Effector CD4-positive, alpha-beta T cell (primary cell): ENCODE data around the gene MOSMO.
A peak's percentile ranks its signal among the peaks of the same experiment; 100 is the strongest.
"Not testable (repeated sequence)": the region's sequence is repeated elsewhere in the genome, so short reads cannot be mapped to it uniquely, and the experiment has no call there.

ENCODE experiments used
- DNase-seq: peaks from one replicate; pipeline ENCODE4 v3.0.0-alpha.2; 2020
- total RNA-seq: gene quantifications from one replicate; lab custom pipeline; 2026; lab: John Stamatoyannopoulos, UW

Gene MOSMO
- 15.8 reads per million, percentile 41 among the genes with 10 or more reads in this experiment for total RNA-seq

DNA sequence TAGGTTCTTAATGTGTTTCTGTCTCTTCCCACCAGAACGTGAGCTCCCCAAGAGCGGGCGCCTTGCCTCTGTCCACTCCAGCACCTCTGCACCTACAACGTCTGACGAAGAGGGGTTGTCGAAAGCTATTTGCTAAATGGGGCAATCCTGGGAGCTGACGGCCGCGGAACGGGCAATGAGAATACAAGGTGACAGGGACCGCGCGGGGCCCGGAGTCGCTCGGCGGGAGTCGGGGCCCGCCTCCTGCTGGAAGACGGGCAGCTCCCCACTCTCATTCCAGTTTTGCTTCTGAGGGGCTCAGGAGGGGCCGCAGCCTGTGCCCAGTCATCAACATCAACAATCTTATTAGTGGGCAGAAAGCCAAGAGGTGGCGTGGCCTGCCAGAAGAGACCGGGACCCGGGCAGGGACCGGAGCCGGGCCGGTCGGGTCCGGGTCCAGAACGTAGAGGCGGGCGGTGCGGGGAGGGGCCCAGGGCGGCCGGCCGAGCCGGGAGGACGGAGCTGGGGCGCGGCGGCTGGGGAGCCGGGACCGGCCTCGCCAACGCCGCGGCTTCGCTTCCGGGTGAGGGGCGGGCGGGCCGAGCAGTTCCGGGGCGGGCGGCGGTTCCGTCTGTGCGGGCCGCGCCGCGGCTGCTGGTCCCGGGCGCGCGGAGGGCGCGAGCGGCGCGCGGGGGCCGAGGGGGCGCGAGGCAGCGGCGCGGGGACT lies at the start of gene MOSMO:
TSS of gene MOSMO (plus strand) at position 603 of the 706 bp plus-strand sequence. CDS start 191 bp downstream, outside the sequence.
- DNase-seq: peak; percentile 62

- DNase-seq: no peak
These were observed 48.9 kb upstream of the MOSMO start for GRCh38 chr16:21959050-21959449.

DNA sequence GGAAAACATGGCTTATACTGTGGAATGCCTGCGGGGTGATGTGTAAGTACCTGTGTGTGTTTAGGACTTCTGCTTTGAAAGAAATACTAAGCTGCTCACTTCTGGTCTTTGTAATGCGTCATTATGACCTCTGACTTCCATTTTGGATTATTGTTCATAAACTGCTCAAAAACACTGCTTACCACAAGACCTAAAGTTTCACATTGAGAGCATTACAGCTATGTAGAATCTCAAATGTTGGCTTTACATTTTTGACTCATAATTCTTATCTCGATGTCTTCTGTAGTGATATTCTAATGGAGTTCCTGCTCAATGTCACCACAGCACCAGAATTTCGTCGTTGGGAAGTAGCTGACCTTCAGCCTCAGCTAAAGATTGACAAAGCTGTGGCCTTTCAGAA lies 45.4 kb upstream of the MOSMO start:
- no peak for DNase-seq

DNA sequence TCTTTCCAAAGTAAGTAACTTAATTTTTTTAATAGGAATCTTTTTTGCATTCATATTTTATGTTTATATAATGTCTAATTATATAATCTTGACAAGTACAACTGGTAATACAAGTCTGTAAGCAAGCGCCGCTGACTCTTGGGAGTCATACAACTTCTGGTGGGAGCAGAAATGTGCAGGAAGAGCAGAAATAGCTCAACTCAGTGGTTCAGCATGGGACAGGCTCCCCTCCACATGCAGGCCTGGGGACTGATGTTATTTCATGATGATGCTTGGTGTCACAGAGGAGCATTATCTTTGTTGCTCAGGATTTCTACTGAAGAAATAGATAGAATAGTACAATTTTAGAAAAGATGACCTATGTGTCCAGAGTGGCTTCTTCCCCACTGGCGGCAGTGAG lies 44.0 kb upstream of the MOSMO start:
- DNase-seq: no peak

GRCh38 chr16:21964353-21964752 lies 43.6 kb upstream of the MOSMO start:
- DNase-seq: no peak

DNA sequence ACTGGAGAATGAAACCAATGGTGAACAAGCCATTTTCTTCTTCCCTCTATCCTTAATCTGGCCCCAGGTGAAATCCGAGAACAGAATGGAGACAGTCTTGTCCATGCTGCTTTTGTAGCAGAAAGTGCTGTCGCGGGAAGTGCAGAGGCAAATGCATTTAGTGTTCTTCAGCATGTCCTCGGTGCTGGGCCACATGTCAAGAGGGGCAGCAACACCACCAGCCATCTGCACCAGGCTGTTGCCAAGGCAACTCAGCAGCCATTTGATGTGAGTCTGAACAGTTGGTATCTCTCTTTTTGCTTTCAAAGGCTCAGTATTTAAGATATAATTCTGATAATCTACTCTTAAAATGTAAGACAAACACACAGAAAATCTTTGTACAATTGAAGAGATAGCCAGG lies 36.1 kb upstream of the MOSMO start:
- no peak for DNase-seq

- no peak for DNase-seq
These were observed 34.0 kb upstream of the MOSMO start for GRCh38 chr16:21973945-21974344.

DNA sequence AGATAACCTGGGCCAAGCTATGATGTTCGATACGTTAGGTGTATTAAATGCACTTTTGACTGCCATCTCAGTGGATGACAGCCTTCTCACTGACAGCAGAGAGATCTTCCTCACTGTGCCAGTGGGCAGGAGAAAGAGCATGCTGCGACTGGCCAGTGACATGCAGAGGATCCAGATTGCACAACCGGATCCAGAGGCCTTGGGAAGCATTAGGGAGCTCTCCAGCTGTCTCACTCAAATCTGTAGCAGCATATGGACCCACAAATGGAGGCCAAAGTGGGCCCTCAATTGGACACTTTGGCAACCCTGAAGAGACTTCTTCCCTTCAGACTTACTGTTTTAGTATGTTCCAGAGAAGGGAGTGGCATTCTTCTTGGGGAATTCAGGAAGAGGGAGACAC lies 27.9 kb upstream of the MOSMO start:
- DNase-seq: no peak

GRCh38 chr16:21982108-21982507 lies 25.8 kb upstream of the MOSMO start:
- no peak for DNase-seq

GRCh38 chr16:21984062-21984461 lies 23.8 kb upstream of the MOSMO start:
- no peak for DNase-seq

GRCh38 chr16:21985524-21985923 lies 22.4 kb upstream of the MOSMO start:
- no peak for DNase-seq

GRCh38 chr16:21986692-21987246 lies 21.1 kb upstream of the MOSMO start:
- DNase-seq: no peak

DNA sequence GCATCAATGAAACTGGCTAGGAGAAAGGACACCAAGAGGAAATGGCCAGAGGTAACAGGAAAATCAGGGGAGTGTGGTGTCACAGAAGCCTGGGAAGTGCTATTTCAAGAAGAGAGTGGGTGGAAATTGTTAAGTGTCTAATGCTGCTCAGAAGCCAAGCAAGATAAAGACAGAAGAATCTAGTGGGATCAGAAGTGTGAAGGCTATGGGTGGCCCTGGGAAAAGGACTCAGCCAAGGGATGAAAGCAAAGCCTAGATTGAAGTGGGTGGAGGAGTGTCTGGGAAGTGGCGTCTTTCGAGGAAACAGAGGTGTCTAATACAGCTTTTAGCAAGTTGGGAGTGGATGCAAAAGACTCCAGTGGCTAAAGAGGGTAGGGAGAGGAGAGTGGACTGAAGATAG lies 20.4 kb upstream of the MOSMO start:
- no peak for DNase-seq

DNA sequence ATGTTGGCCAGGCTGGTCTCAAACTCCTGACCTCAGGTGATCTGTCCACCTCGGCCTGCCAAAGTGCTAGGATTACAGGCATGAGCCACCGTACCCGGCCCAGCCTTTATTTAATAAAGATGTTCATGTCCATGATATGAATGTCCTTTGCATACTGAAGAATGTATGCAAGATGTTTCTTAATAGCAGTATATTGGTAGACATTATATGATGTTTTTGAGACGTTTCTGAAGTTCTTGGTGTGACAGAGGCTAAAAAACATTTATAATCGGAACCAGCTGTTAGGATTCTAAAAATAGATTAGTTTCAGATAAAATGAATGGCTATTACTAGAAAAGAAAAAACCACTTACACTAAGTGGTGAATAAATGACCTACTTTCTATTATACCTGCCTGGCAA lies 18.8 kb upstream of the MOSMO start:
- no peak for DNase-seq

DNA sequence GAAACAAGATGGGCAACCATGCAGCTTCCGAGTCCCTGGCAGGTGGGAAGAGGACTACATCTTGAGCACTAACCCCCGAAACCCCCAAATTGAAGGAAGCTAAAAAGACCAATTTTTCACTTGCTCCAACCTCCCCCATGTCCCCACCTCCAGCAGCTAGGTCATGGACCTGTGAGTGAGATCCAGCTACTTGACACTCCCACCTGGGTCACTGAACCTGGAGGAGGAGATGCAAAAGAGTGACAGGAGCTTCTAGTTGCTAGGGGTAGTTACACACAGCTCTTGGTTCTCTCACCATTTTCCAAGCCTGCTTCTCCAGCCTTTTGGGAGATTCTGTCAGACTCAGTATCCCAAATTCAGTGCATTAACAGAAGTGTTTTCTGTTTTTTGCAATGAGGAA lies 18.2 kb upstream of the MOSMO start:
- no peak for DNase-seq

GRCh38 chr16:21990381-21990944 lies 17.4 kb upstream of the MOSMO start:
- DNase-seq: no peak

DNA sequence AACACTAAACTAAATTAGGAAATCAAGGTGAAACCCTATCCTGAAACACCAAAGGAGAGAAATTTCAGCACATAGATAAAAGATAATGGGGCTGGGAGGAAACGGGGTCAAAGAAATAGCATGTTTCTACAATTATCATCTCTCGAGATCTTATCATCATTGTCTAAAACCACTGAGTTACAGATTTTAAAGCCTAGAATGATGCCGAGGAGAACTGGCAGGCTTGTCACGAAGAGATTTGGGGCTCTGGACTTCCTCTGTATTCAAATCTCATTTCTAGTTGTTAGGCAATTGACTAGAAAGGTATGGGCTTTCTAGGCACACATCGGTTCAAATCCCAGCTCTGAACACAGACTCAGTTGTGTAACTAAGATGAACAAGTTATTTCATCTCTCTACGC lies 16.3 kb upstream of the MOSMO start:
- DNase-seq: no peak

DNA sequence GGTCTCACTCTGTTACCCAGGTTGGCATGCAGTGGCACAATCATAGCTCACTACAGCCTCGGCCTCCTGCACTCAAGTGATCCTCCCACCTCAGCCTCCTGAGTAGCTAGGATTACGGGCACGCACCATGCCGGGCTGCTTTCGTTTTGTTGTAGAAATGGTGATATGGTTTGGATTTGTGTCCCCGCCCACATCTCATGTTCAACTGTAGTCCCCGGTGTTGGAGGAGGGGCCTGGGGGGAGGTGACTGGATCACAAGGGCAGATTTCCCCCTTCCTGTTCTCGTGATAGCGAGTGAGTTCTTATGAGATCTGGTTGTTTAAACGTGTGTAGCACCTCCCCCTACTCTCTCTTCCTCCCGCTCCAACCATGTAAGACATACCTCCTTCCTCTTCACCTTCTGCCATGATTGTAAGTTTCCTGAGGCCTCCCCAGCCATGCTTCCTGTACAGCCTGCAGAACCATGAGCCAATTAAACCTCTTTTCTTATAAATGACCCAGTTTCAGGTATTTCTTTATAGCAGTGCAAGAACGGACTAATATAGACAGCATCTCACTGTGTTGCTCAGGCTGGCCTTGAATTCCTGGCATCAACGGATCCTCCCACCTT lies 12.9 kb upstream of the MOSMO start:
- DNase-seq: no peak

DNA sequence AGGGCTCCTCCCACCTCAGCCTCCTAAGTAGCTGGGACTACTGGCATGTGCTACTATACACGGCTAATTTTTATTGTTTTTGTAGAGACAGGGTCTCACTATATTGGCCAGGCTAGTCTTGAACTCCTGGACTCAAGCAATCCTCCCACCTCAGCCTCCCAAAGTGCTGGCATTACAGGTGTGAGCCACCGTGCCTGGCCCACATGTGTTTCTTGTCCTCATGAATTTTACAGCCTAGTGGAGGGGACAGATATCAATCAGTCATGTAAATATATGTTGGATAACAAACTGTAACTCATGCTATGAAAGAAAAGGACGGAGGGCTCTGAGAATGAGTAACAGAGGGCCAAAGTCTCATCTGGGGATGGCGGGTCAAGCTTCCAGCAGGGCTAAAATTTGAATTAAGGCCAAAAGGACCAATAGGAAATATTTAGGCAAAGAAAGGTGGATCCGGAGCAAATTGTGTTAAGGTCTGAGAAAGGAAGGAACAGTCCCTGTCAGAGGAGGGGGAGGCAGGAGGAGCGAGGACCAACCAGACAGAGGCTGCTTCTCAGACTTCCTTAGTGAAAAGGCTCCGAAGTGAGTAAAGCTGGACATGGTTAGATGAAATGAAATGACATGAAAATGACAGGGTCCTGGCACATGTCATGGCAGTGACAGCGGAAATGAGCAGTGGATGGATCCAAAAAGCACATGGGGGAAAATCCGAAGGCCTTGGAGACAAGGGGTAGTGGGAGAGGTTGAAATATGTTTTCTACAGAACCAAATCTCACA lies 10.8 kb upstream of the MOSMO start:
- DNase-seq: no peak

GRCh38 chr16:21997697-21998480 lies 10.0 kb upstream of the MOSMO start:
- no peak for DNase-seq

- no peak for DNase-seq
These were observed 6.3 kb upstream of the MOSMO start for GRCh38 chr16:22001591-22001990.

- not testable (repeated sequence) for DNase-seq
These were observed 5.9 kb upstream of the MOSMO start for GRCh38 chr16:22002047-22002446.
